A549 (cell line): Measurements from ENCODE around the gene SGCE. TPM values are rescaled to one million over a fixed set of nuclear protein-coding genes. Genes with fewer than 3 reads are reported as not detected.

Experiments used
- ATAC-seq, 2 experiments: fragments of 200-7000 bp in 1 of 2; fragments of >200 bp in 1 of 2; cut with Nextera tagmentation in 1 of 2; cut with Tn5 transposase in 1 of 2; 3 replicates each; pipeline versions ENCODE4 v1.8.0 to v1.9.1; 2018 to 2020; ENCODE audit warnings: mild to moderate bottlenecking in 1 of 2, moderate library complexity in 1 of 2
- CTCF ChIA-PET: fragments of 300-600 bp; sonication (Branson Sonifier 250); formaldehyde crosslinking; extraction: SDS; loops from one replicate; lab custom pipeline; 2021; ENCODE audit warnings: antibody characterized with exemption, inconsistent platforms; lab: Yijun Ruan, JAX
- POLR2A ChIA-PET: fragments of 350-600 bp; formaldehyde crosslinking; extraction: SDS; loops from one replicate; lab custom pipeline; 2021; ENCODE audit warnings: antibody characterized with exemption, inconsistent platforms; lab: Yijun Ruan, JAX
- DNase-seq, 2 experiments: peaks; one replicate each; pipeline versions ENCODE4 v3.0.0 to v3.0.0-alpha.2; 2011 to 2016; ENCODE audit warnings: low read depth in 1 of 2, low spot score in 1 of 2
- FAIRE-seq: peaks from 2 replicates; lab custom pipeline; 2011; peaks lifted over from hg19 to GRCh38; lab: Jason Lieb, UNC
- H3K27ac ChIP-seq, 2 experiments: fragments of >200 bp; sonication (Bioruptor Twin); formaldehyde crosslinking; 3 replicates each; pipeline ENCODE4 v1.5.1; 2016 to 2017
- H3K4me1 ChIP-seq: fragments of >200 bp; sonication (Bioruptor Twin); formaldehyde crosslinking; 3 replicates; pipeline ENCODE4 v1.6.1; 2016
- H3K4me2 ChIP-seq: fragments of >200 bp; sonication (Bioruptor Twin); formaldehyde crosslinking; 3 replicates; pipeline ENCODE4 v1.6.1; 2016
- H3K4me3 ChIP-seq: fragments of >200 bp; sonication (Bioruptor Twin); formaldehyde crosslinking; 3 replicates; pipeline ENCODE4 v1.5.1; 2016
- H3K9me3 ChIP-seq: fragments of >200 bp; sonication (Bioruptor Twin); formaldehyde crosslinking; 3 replicates; pipeline ENCODE4 v1.6.1; 2016
- BHLHE40 ChIP-seq: IDR thresholded peaks from 2 replicates; pipeline ENCODE4 v1.6.1; 2012; ENCODE audit warnings: low read depth, low read length, inconsistent platforms
- CBX8 ChIP-seq: fragments of 200-600 bp; sonication (generic); IDR thresholded peaks from 2 replicates; pipeline ENCODE4 v1.6.1; 2016
- CHD2 ChIP-seq: fragments of 150-350 bp; IDR thresholded peaks from 2 replicates; pipeline ENCODE4 v1.6.1; 2014; ENCODE audit warnings: low read length; ENCODE audit not compliant: partially characterized antibody
- CHD4 ChIP-seq: fragments of 200-600 bp; sonication (generic); IDR thresholded peaks from 2 replicates; pipeline ENCODE4 v1.6.1; 2016; ENCODE audit warnings: antibody characterized with exemption, mild to moderate bottlenecking, borderline replicate concordance
- ESRRA ChIP-seq: fragments of 150-350 bp; IDR thresholded peaks from 2 replicates; pipeline ENCODE4 v1.6.1; 2014; ENCODE audit warnings: mild to moderate bottlenecking, low read length, borderline replicate concordance
- FOSB ChIP-seq: fragments of 250-450 bp; sonication (Bioruptor Pico); IDR thresholded peaks from 2 replicates; pipeline ENCODE4 v1.5.0; 2020; ENCODE audit warnings: mild to moderate bottlenecking, moderate library complexity
- FOXS1 ChIP-seq: fragments of 250-450 bp; sonication (Bioruptor Pico); IDR thresholded peaks from 2 replicates; pipeline ENCODE4 v1.5.0; 2020; ENCODE audit warnings: mild to moderate bottlenecking, moderate library complexity
- GATA3 ChIP-seq: IDR thresholded peaks from 2 replicates; pipeline ENCODE4 v1.6.1; 2012; ENCODE audit warnings: borderline replicate concordance
- HEYL ChIP-seq: fragments of 250-450 bp; sonication (Bioruptor Pico); IDR thresholded peaks from 2 replicates; pipeline ENCODE4 v1.8.0; 2021; ENCODE audit warnings: mild to moderate bottlenecking, moderate library complexity
- JUNB ChIP-seq: fragments of >200 bp; sonication (Bioruptor Twin); formaldehyde crosslinking; IDR thresholded peaks from 2 replicates; pipeline ENCODE4 v1.6.1; 2016
- KDM1A ChIP-seq: fragments of 200-600 bp; sonication (generic); IDR thresholded peaks from 2 replicates; pipeline ENCODE4 v1.6.1; 2016; ENCODE audit warnings: low read depth, mild to moderate bottlenecking
- KDM5A ChIP-seq: fragments of 200-600 bp; sonication (generic); IDR thresholded peaks from 2 replicates; pipeline ENCODE4 v1.6.1; 2016; ENCODE audit warnings: antibody characterized with exemption, mild to moderate bottlenecking
- MAZ ChIP-seq: fragments of 150-350 bp; IDR thresholded peaks from 2 replicates; pipeline ENCODE4 v1.6.1; 2014; ENCODE audit warnings: antibody characterized with exemption, low read depth, low read length, borderline replicate concordance
- MYC ChIP-seq: IDR thresholded peaks from 2 replicates; pipeline ENCODE4 v1.6.1; 2012; ENCODE audit warnings: mild to moderate bottlenecking, inconsistent platforms, low read length, improper control_type of control experiment, borderline replicate concordance
- PHF8 ChIP-seq: fragments of 200-600 bp; sonication (generic); IDR thresholded peaks from 2 replicates; pipeline ENCODE4 v1.6.1; 2016; ENCODE audit warnings: low read depth, mild to moderate bottlenecking, antibody characterized with exemption, moderate library complexity, borderline replicate concordance
- RNF2 ChIP-seq: fragments of 200-600 bp; sonication (generic); IDR thresholded peaks from 2 replicates; pipeline ENCODE4 v1.6.1; 2016; ENCODE audit warnings: low read depth, mild to moderate bottlenecking, antibody characterized with exemption, moderate library complexity, borderline replicate concordance
- SMC3 ChIP-seq: fragments of >200 bp; sonication (Bioruptor Twin); formaldehyde crosslinking; IDR thresholded peaks from 3 replicates; pipeline ENCODE4 v1.6.1; 2018; ENCODE audit warnings: inconsistent platforms
- SREBF2 ChIP-seq: fragments of 450-650 bp; IDR thresholded peaks from 2 replicates; pipeline ENCODE4 v1.6.1; 2014; ENCODE audit warnings: mild to moderate bottlenecking, moderate library complexity
- TFCP2L1 ChIP-seq: fragments of 250-450 bp; sonication (Bioruptor Pico); IDR thresholded peaks from 2 replicates; pipeline ENCODE4 v1.5.0; 2021; ENCODE audit warnings: mild to moderate bottlenecking
- TP53 ChIP-seq: fragments of 250-450 bp; sonication (Bioruptor Pico); IDR thresholded peaks from 2 replicates; pipeline ENCODE4 v1.5.0; 2021; ENCODE audit warnings: mild to moderate bottlenecking, moderate library complexity
- ZC3H11A ChIP-seq: fragments of 450-650 bp; IDR thresholded peaks from 2 replicates; pipeline ENCODE4 v1.6.1; 2014; ENCODE audit warnings: antibody characterized with exemption, mild to moderate bottlenecking
- ZNF302 ChIP-seq: fragments of 250-450 bp; sonication (Bioruptor Pico); IDR thresholded peaks from 2 replicates; pipeline ENCODE4 v1.9.0; 2021; ENCODE audit warnings: inconsistent platforms, mild to moderate bottlenecking, moderate library complexity
- WGBS: methylation state at CpG from one replicate; pipeline ENCODE4 v1.1.6; 2017; ENCODE audit errors: missing lambda C conversion rate; 5-methylcytosine and 5-hydroxymethylcytosine counted together
- polyA plus RNA-seq, 4 experiments: library from polyadenylated mRNA; depleted of rRNA in 3 of 4; stranded (reverse); fragments of >200 nt; fragmentation: RNase III in 1 of 4; extraction: RNeasy Plus Mini Kit Qiagen cat#74134 plus additional on column Dnase treatment in 1 of 4; gene quantifications; 2 replicates in 3 of 4; 3 replicates in 1 of 4; pipeline ENCODE4 v1.2.3, GENCODE V29; 2011 to 2017
- TF ChIP-seq, protein P1 (sequence below): IDR thresholded peaks from 2 replicates; pipeline ENCODE4 v1.6.1; 2012; ENCODE audit warnings: low read depth, borderline replicate concordance
- TF ChIP-seq, protein P2 (sequence below): IDR thresholded peaks from 2 replicates; pipeline ENCODE4 v1.6.1; 2012
- TF ChIP-seq, protein P3 (sequence below): IDR thresholded peaks from 2 replicates; pipeline ENCODE4 v1.6.1; 2012

SGCE gene
- polyA plus RNA-seq, 2 of the 4 experiments (the other 2 are of a cell fraction) = 60.1 to 97.2 TPM

DNA sequence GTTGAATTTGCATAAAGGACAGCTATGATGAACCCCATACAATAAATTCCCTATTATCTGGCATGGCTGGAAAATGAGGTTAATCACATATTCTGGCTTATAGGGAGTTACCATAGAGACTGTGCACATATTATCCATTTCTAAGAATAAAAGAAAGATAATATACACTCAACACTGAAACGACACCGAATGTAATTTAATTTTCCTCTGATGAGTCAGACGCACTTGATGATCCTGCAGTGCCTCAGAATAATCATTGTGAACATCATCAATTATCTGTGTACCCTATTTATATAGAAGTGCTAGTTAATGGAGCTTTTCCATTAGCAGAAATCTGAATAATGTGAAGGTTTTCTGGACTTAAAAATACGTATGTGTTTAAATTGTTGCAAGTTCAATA, 60.2 kb downstream of the SGCE start (continued):
- TF ChIP-seq TFCP2L1 = no peak
- no peak for TF ChIP-seq CBX8
- TF ChIP-seq RNF2 = no peak
- TF ChIP-seq, protein P1, sequence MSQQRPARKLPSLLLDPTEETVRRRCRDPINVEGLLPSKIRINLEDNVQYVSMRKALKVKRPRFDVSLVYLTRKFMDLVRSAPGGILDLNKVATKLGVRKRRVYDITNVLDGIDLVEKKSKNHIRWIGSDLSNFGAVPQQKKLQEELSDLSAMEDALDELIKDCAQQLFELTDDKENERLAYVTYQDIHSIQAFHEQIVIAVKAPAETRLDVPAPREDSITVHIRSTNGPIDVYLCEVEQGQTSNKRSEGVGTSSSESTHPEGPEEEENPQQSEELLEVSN = no peak
- no peak for TF ChIP-seq JUNB
- TF ChIP-seq FOXS1 (CRISPR knock-in tag) = no peak
- no peak for TF ChIP-seq CHD2

DNA sequence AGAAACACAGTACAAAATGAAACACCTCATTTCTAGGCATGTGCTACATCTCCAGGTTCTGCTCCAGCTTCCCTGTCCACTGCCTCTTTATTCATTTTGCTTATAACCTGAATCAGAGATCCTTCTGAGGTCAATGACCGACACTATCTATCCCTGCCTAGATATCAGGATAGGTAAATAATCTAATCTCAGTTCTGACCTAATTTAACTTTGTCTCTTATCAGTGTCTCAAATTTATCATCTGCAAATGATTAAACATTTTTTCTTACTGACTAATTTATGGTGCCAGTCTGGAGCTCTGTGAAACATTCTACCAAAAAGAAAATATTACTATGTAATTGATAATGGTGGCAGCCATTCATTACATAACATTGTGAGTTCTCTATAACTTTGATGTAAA, 61.1 kb downstream of the SGCE start:
- H3K4me2 ChIP-seq = no peak overlapping the region
- 87% methylated on average over 1 of the region's 1 CpG for WGBS
- no peak overlapping the region for H3K4me3 ChIP-seq
- no peak for TF ChIP-seq HEYL (CRISPR knock-in tag)
- no peak for TF ChIP-seq SMC3
- TF ChIP-seq FOSB (CRISPR knock-in tag) = no peak
- no peak for TF ChIP-seq KDM1A
- no peak for TF ChIP-seq ESRRA
- no peak for TF ChIP-seq MYC
- TF ChIP-seq MAZ = no peak
- TF ChIP-seq BHLHE40 = no peak
- TF ChIP-seq GATA3 = no peak
- no peak for TF ChIP-seq KDM5A
- no peak for TF ChIP-seq SREBF2
- TF ChIP-seq, protein P2, sequence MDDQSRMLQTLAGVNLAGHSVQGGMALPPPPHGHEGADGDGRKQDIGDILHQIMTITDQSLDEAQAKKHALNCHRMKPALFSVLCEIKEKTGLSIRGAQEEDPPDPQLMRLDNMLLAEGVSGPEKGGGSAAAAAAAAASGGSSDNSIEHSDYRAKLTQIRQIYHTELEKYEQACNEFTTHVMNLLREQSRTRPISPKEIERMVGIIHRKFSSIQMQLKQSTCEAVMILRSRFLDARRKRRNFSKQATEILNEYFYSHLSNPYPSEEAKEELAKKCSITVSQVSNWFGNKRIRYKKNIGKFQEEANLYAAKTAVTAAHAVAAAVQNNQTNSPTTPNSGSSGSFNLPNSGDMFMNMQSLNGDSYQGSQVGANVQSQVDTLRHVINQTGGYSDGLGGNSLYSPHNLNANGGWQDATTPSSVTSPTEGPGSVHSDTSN = no peak
- TF ChIP-seq TP53 = no peak
- TF ChIP-seq, protein P3, sequence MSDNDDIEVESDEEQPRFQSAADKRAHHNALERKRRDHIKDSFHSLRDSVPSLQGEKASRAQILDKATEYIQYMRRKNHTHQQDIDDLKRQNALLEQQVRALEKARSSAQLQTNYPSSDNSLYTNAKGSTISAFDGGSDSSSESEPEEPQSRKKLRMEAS = no peak
- no peak for TF ChIP-seq CHD4
- no peak for TF ChIP-seq PHF8
- no peak for TF ChIP-seq FOXS1 (CRISPR knock-in tag)
- CTCF ChIA-PET = no interaction called here
- no peaks in the 10 kb centered on the region for H3K4me1 ChIP-seq
- POLR2A ChIA-PET = no interaction called here
- FAIRE-seq = no peak
- no peaks in the 10 kb centered on the region for H3K9me3 ChIP-seq
- ATAC-seq = no peak
- H3K27ac ChIP-seq = no peak overlapping the region
- DNase-seq = no peak

DNA sequence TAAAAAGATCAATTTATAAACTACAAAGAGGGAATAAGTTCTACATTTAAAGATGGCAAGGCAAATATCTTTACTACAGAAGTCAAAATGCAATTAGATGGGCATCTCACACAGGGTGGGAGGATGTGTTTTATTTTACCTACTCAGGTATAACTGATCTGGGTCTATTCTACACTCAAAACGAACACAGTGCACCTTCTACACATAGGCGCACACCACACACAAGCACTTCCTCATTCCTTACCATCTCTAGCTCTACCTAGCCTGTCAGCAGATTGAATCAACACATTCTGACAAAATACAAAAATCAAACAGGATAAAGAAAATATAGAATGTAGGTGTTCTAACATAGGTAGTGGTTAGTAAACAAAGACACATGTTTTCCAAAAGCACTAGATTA, 64.8 kb downstream of the SGCE start:
- ChIA-PET CTCF (interaction anchor here (1.3 kb wide), 1 partner anchor 12 kb away, joined by 3 read pairs; no protein-coding TSS in a partner anchor), POLR2A (no interaction called here)
- H3K4me1 ChIP-seq = no peaks in the 10 kb centered on the region
- no peaks in the 10 kb centered on the region for H3K9me3 ChIP-seq
- H3K4me2 ChIP-seq = no peak overlapping the region
- FAIRE-seq (no peak), DNase-seq (no peak), ATAC-seq (no peak)
- H3K27ac ChIP-seq = no peak overlapping the region
- TF ChIP-seq KDM1A (no peak), ZC3H11A (no peak), CHD4 (no peak), SMC3 (no peak), ZNF302 (CRISPR knock-in tag) (no peak)
- 87% methylated on average over 2 of the region's 2 CpGs for WGBS
- no peak overlapping the region for H3K4me3 ChIP-seq
